Smooth muscle cell of the brain vasculature (primary cell): ENCODE data around the gene NCAPH2.
"Not testable (repeated sequence)": the region's sequence is repeated elsewhere in the genome, so short reads cannot be mapped to it uniquely, and the experiment has no call there.

Experiments used
- DNase-seq: peaks from one replicate; pipeline ENCODE4 v3.0.0-alpha.2; 2012; ENCODE audit warnings: low read depth, low spot score

The NCAPH2 gene

GRCh38 chr22:50517495-50518260, 9.7 kb downstream of the NCAPH2 start:
- no peak for DNase-seq

DNA sequence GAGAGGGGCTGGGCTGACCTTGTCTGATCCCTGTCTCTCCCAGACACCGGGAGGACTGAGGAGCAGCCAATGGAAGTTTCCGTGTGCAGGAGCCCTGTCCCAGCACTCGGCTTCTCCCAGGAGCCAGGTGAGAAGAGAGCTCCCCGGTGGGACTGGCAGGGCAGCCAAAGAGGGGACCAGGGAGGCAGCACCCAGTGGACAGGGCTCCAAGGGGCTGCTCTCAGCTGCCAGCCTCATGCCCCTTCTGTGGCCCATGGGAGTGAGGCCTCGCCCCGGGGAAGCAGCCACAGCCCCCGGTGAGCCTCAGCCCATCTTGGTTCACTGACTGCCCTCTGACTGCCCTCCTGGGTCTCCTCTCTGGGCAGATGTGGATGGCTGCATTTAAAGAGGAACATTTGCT, 10.6 kb downstream of the NCAPH2 start:
- no peak for DNase-seq

DNA sequence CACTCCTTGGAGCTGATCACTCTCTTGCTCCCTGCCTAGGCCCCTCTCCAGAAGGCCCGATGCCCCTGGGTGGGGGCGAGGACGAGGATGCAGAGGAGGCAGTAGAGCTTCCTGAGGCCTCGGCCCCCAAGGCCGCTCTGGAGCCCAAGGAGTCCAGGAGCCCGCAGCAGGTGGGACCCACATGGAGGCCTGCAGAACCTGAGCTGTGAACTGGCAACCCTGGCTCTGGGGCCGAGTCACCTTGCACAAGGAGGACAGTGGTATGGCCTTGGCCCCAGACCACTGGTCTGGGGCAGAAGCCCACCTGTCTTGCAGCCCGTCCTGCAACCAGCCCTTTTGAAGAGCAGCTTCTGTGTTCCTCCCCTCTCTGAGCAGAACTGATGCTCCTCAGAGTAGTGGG, 11.1 kb downstream of the NCAPH2 start:
- DNase-seq: no peak

GRCh38 chr22:50520184-50520583, 12.2 kb downstream of the NCAPH2 start:
- DNase-seq: not testable (repeated sequence)

DNA sequence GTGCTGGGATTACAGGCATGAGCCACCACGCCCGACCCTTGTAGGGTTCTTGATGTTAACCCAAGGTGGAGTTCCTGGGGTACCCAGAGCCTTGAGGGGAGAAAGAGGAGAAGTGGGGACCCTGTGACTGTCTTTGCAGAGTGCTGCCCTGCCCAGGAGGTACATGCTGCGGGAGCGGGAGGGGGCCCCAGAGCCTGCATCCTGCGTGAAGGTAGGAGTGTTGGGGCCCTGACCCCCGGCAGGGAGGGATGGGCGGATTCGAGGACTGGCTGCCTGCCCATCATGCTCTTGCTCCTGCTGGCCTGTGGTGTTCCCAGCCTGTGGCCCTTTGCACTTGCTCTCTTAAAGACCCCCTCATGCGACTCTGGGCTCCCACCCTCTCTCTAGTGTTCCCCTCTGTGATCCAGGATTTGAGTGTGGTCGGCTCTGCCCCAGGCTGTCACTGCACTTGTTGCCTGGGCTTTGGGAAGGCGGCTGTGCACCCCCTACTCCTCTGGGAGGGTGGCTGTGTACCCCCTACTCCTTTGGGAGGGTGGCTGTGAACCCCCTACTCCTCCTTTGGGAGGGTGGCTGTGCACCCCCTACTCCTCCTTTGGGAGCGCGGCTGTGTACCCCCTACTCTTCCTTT, 12.9 kb downstream of the NCAPH2 start:
- DNase-seq: no peak

GRCh38 chr22:50521710-50522109, 13.7 kb downstream of the NCAPH2 start:
- DNase-seq: no peak

DNA sequence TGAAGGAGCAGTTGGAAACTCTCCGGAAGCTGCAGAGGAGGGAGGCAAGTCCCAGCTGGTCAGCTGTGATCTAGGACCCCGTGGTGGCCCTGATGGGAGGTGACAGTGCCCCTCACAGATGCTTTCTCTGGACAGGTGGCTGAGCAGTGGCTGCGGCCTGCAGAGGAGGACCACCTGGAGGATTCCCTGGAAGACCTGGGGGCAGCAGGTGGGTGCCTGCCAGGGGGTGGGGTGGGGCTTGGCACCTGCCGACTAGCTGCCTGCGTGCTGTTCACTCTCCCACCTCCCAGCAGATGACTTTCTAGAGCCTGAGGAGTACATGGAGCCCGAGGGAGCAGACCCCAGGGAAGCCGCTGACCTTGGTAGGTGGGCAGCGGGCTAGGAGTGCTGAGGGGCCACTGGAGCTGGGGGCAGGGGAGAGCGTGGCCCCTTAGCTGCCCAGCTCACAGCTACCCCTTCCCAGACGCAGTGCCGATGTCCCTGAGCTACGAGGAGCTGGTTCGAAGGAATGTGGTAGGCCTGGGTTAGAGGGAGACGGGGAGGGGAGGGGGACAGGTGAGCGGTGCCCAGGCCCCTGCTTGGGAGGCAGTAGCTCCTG, 14.3 kb downstream of the NCAPH2 start:
- no peak for DNase-seq

DNA sequence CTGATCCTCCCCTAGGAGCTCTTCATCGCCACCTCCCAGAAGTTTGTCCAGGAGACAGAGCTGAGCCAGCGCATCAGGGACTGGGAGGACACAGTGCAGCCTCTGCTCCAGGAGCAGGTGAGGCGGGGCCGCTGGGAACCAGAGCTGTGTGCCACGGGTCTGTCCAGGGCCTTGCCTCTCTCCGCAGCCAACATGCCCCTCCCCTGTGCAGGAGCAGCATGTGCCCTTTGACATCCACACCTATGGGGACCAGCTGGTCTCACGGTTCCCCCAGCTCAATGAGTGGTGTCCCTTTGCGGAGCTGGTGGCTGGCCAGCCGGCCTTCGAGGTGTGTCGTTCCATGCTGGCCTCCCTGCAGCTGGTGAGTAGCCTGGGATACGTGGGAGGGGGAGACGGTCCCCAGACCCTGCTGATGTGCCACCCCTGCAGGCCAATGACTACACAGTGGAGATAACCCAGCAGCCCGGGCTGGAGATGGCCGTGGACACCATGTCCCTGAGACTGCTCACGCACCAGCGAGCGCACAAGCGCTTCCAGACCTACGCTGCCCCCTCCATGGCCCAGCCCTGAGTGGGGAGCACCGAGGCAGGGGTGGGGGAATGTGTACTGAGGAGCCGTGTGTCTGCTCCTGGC, 14.9 kb downstream of the NCAPH2 start:
- no peak for DNase-seq

DNA sequence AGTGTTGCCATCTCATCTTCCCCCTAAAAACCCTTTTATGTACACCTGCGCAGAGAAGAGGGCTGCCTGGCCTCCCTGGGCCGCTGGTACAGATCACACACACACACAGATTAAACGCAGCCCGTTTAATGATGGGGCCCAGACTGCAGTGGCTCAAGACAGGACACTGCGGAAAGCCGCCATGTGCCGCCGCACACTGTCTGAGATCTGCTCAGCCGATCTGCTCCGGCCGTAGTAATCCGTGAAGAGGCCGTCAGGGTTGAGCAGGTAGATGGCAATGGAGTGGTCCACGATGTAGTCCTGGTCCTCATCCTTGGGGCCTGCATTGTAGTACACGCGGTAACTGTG, 15.4 kb downstream of the NCAPH2 start:
- no peak for DNase-seq

DNA sequence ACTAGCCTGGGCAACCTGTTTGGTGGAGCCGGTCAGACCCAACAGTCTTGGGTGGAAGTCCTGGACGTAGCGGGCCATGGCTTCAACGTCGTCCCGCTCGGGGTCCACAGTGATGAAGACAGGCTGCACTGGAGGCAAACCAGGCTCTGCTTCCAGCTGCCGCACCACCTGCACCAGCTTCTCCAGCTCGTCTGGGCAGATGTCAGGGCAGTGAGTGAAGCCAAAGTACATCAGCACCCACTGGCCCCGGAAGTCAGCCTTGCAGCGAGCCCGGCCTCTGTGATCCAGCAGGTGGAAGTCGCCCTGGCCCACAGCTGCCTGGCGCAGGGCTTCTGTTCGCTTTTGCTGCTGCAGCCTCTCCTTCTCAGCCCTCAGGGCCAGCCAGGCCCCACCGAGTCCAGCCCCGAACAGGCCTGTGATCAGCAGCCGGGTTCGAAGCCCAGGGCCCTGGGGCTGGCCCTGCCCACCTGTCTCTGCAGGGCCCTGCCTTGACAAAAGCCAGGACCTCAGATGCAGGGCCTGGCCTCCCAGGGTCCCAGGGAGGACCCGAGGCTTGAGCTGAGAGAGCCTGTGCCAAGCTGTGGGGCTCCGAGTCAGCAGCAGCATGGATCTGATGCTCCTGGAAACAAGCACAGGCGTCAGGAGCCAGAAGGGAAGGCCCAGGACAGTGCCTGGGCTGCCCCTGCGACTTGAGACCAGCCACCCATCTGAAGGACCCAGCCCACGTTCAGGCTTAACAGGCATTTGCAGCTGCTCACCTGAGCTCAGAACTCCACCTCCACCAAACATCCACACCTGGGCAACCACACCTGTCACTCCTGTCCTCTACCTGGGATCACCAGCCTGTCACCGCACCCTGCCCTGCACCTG, 16.0 kb downstream of the NCAPH2 start:
- no peak for DNase-seq

- DNase-seq: no peak
Observed at GRCh38 chr22:50524676-50525103, 16.7 kb downstream of the NCAPH2 start.

GRCh38 chr22:50525104-50525857, 17.3 kb downstream of the NCAPH2 start, which contains the start of gene SCO2:
TSS of gene SCO2 (minus strand) at chr22:50525598. CDS start at chr22:50524411, 1,187 bp downstream.
- peak; percentile 90 for DNase-seq

DNA sequence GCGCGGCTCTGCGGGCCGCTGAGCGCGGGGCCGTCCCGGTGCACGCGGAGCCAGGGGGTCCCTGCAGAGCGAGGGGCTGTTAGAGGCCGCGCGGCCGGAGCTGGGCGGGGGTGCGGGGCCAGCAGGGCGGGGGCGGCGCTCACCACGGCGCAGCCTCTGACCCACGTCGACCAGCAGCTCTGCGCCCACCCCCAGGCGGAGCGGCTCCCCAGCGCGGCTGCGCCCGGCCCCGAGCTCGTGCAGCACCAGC, 17.8 kb downstream of the NCAPH2 start:
- DNase-seq: no peak

GRCh38 chr22:50526108-50526833, 18.2 kb downstream of the NCAPH2 start:
- DNase-seq: no peak

- no peak for DNase-seq
Observed at GRCh38 chr22:50526834-50527801, 19.1 kb downstream of the NCAPH2 start.

- no peak for DNase-seq
Observed at GRCh38 chr22:50527921-50528681, 20.1 kb downstream of the NCAPH2 start.

- DNase-seq: no peak
Observed at GRCh38 chr22:50528682-50529415, 20.8 kb downstream of the NCAPH2 start.

DNA sequence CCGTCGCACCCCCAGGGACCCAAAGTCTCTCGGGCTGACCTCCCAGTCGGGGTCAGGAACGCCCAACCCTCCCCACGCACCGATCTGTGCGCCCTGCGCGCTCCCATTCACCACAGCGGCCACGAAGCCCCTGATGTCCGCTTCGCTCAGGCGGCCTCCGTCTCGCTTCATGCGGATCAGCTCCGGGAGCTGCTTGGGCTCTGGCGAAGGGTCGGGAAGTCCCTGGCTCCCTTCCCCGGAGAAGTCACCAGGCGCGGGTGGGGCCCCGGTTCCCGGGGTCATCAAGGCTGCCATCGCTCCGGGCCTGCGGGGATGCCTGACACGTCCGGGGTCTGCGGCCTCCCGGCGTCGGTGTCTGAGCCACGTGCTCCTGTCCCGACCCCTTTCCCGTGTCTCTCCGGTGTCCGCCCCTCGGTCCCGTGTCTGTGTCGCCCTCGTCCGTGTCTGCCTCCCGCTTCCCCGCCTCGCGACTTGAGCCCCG, 21.4 kb downstream of the NCAPH2 start:
- DNase-seq: no peak
